ENCODE data around the gene ACSS3. TPM values are rescaled to one million over a fixed set of nuclear protein-coding genes. Genes with fewer than 3 reads are reported as not detected.
"Not testable (repeated sequence)": the region's sequence is repeated elsewhere in the genome, so short reads cannot be mapped to it uniquely, and the experiment has no call there.

ACSS3 gene
- polyA plus RNA-seq, 1 donor, result 7.0 TPM

DNA sequence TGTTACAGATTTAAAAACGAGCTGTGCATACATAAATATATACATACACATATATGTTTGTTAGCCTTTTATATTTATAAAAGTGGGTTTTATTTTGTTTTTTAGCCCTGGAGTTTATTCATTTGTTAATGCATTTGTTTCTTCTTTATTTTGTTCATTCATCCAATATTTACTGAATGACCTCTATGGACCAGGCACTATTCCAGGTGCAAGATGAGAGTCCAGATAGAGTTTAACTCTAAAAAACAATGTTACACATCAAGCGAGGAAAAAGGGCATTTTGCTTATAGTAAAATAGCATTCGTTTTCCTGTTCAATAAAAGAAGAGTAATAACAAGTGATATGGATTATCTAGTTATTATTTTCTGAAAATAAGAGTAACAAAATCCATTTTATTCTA is 14.2 kb downstream of the ACSS3 start:
- no peak for DNase-seq (ENCODE audit: low read depth)

- no peak for DNase-seq (ENCODE audit: low read depth)
Measured at GRCh38 chr12:81094718-81095360, 17.0 kb downstream of the ACSS3 start.

DNA sequence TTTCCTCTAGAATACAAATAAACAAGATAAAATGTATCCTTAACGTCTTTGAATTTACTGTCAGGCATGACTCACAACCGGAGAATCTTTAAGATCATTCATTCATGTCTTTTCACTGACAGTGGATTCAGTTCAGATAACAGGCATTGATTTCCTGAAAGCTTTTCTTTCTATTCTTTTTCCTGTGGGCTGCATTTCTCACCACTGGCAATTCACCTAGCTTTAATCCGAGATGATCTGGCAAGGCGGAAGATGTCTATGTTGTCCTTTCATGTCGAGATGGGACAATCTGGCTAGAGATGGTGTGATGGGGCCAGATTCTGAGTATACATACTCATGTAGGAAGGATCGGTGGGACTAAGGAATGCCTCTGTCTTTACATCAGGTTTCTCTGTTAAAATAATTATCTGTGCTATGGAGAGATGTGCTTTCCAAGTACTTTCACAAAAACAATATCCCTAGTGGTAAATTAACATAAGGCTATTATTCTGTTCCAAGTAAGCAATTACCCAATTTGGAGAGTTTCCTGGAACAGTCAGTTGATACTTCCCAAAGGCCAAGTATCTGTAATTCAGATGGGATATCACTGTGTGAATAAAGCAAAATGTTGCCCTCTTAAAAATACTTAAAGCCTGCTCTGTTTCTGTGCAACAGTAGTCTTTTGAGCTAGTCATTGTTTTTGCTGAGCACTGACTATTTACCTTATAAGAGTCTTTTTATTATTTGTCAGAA is 17.8 kb downstream of the ACSS3 start:
- no peak for DNase-seq (ENCODE audit: low read depth)

GRCh38 chr12:81105687-81106086 is 27.8 kb downstream of the ACSS3 start:
- no peak for DNase-seq (ENCODE audit: low read depth)

- no peak for DNase-seq (ENCODE audit: low read depth)
Measured at GRCh38 chr12:81114226-81114625, 36.3 kb downstream of the ACSS3 start.

- not testable (repeated sequence) for DNase-seq (ENCODE audit: low read depth)
Measured at GRCh38 chr12:81119069-81119468, 41.2 kb downstream of the ACSS3 start.

DNA sequence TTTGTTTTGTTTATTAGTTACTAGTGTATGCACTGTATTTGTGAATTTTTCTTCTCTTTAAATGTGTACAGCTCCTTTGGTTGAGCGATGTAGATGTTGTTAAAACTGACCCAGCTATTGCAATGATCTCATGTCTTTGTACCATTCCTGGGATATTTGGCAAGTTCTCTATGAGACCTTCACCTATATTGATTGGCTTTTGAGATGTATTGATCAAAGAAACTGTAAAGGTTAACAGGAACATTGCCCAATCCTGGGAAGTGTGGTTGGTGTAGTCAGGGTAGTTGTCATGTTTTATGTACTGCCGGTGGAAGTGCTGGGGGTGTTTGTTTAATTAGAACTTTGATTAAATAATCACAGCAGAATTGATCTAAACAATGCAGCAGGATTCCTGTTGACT is 43.1 kb downstream of the ACSS3 start:
- no peak for DNase-seq (ENCODE audit: low read depth)

DNA sequence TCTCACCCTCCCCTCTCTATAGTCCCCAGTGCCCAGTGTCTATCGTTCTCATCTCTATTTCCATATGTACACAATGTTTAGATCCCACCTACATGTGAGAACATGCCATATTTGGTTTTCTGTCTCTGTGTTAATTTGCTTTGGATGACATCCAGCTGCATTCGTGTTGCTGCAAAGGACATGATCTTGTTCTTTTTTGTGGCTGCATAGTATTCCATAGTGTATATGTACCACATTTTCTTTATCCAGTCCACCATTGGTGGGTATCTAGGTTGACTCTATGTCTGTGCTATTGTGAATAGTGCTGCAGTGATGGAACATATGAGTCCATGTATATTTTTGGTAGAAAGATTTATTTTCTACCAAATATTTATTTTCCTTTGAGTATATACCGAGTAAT is 45.7 kb downstream of the ACSS3 start:
- no peak for DNase-seq (ENCODE audit: low read depth)

GRCh38 chr12:81125691-81126090 is 47.8 kb downstream of the ACSS3 start:
- DNase-seq (ENCODE audit: low read depth), result no peak

GRCh38 chr12:81128930-81129554 is 51.2 kb downstream of the ACSS3 start:
- no peak for DNase-seq (ENCODE audit: low read depth)

- DNase-seq (ENCODE audit: low read depth), result no peak
Measured at GRCh38 chr12:81136519-81136918, 58.6 kb downstream of the ACSS3 start.

DNA sequence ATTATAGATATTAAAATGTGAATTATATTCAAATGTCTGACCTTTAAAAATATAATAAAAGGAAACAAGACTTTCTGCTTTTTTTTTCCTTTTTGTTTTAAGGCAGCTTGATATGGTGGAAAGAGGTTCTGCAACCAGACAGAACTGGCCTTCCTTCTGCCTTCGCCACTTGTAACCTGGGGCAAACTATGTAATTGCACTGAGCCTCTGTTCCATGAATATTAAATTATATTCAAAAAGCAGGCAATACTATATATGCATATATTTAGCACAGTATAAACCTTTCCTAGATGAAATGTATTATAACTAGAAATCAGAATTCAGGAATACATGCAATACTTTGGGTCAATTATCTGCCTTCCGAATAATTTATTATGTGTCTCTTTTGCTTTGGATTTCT is 59.9 kb downstream of the ACSS3 start:
- DNase-seq (ENCODE audit: low read depth), result no peak

- DNase-seq (ENCODE audit: low read depth), result no peak
Measured at GRCh38 chr12:81141217-81141616, 63.3 kb downstream of the ACSS3 start.

DNA sequence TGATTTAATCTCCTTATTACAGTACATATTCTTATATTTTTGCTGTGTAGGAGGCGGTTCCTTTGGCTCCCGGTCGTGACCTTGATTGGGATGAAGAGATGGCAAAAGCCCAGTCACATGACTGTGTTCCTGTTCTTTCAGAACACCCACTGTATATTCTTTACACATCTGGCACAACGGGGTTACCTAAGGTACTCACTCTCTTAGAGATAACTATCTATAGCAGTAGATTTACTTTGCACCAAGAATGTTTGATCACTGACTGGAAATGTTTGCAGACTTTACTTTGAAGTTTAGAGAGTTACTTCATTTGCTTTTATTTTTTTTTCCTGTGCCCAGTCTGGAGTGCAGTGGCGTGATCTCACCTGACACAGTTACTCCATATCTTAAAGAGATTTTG is 65.2 kb downstream of the ACSS3 start:
- no peak for DNase-seq (ENCODE audit: low read depth)

GRCh38 chr12:81146228-81147225 is 68.6 kb downstream of the ACSS3 start:
- DNase-seq (ENCODE audit: low read depth), result no peak

DNA sequence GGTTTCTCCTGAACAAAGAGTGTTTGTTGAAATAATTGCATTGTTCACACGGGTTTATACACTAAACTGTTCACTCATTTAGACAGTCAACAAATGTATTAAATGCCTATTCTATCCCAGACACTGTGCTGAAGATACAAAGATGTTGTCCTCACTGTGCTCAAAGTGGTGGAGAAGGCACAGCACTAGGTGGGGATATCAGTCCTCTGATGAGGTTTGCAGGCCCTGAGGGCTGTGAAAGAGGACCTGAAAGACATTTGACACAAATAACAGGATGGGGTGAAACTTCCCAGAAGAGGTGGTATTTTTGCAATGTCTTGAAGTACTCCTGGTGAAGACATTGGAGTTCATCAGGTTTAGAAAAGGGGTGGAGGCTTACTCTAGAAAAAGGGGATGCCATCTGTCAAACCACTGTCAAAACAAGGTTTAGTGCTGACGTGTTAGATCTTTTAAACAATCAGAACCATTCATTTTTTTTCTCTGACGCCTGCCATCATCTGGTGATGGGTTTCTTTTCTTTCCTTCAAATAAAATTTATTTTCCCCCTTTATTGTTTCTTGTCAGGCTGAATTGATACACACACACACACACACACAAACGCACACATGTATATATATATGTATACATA is 69.5 kb downstream of the ACSS3 start:
- no peak for DNase-seq (ENCODE audit: low read depth)

- DNase-seq (ENCODE audit: low read depth), result no peak
Measured at GRCh38 chr12:81150382-81150781, 72.5 kb downstream of the ACSS3 start.

- DNase-seq (ENCODE audit: low read depth), result no peak
Measured at GRCh38 chr12:81159856-81160255, 82.0 kb downstream of the ACSS3 start.

DNA sequence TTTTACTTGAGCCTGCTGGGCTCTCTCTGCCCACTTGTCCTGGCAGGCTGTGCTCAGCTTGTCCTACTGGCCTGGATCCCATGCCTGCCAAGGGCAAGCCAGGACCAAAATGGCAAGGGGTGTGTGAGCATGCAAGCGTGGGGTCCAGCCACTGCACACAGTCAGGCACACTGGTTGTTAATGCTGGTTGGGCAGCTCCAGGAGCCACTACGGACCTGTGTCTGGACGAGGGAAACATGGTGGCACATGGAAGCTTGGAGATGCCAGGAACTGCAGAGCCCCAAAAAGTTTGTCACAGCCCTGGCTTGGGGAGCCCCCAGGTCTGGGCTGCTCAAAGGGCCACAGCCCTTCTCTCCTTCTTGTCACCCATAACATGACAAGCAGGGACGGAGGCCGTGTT is 83.8 kb downstream of the ACSS3 start:
- DNase-seq (ENCODE audit: low read depth), result no peak

DNA sequence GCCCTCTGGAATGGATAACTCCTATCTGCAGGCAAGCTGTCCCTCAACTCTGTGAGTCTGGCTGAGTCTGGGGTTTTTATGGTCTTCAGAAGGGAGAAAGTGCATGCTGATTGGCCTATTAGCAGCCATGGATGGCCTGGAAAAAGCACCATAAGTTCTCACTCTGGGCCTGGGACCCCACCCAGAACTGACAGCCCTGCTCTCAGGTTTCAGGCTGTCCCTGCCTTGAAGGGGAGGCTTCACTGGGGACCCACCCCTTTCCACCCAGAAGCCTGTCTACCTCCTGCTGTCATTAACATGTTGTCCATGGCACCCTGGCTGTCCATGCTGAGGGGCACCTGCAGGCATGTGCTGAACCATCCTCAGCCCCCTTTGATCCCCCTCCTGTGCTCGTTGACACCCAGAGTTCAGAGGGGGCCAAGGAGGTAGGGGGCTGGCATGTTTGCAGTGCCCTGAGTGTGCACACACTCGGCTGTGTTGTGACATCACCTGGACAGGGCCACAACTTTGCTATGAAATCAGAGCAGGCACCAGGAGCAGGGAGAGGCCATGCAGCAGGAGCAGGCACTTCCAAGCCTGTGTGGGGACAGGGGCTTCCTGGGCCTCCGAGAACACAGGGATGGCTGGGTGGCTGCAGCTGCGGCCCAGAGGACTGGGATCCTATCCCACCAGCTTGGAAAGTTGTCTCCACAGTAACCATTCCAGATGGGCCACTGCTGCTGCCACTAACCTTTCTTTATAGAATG is 84.7 kb downstream of the ACSS3 start:
- DNase-seq (ENCODE audit: low read depth), result no peak

GRCh38 chr12:81164827-81165226 is 86.9 kb downstream of the ACSS3 start:
- DNase-seq (ENCODE audit: low read depth), result no peak
